Osteoblast (primary cell): ENCODE results near the gene TST. TPM values are rescaled to one million over a fixed set of nuclear protein-coding genes. Genes with fewer than 3 reads are reported as not detected.

Experiments used
- DNase-seq: peaks from one replicate; pipeline ENCODE4 v3.0.0; 2011; ENCODE audit warnings: low spot score, mixed read lengths; ENCODE audit not compliant: insufficient read length; ENCODE audit errors: missing footprints
- H2AFZ ChIP-seq: 2 replicates; pipeline ENCODE4 v1.6.0; 2011; ENCODE audit warnings: mild to moderate bottlenecking, low read length
- H3K27ac ChIP-seq: 2 replicates; pipeline ENCODE4 v1.5.1; 2011; ENCODE audit warnings: mild to moderate bottlenecking, low read depth, low read length, moderate library complexity
- H3K27me3 ChIP-seq: 2 replicates; pipeline ENCODE4 v1.6.0; 2012; ENCODE audit warnings: mild to moderate bottlenecking, control low read depth, inconsistent platforms, low read length, moderate library complexity; ENCODE audit not compliant: insufficient read depth
- H3K36me3 ChIP-seq: 2 replicates; pipeline ENCODE4 v1.5.1; 2011; ENCODE audit warnings: mild to moderate bottlenecking, low read length, control low read depth, moderate library complexity; ENCODE audit not compliant: insufficient read depth
- H3K4me1 ChIP-seq: 2 replicates; pipeline ENCODE4 v1.5.1; 2011; ENCODE audit warnings: mild to moderate bottlenecking, low read length, control low read depth, moderate library complexity; ENCODE audit not compliant: insufficient read depth
- H3K4me2 ChIP-seq: 2 replicates; pipeline ENCODE4 v1.6.0; 2011; ENCODE audit warnings: mild to moderate bottlenecking, low read length; ENCODE audit not compliant: insufficient read depth
- H3K4me3 ChIP-seq: fragments of 200-600 bp; sonication (generic); 3 replicates; pipeline ENCODE4 v1.5.1; 2012; ENCODE audit warnings: mild to moderate bottlenecking, low read length, inconsistent platforms; ENCODE audit not compliant: insufficient read depth
- H3K79me2 ChIP-seq: 2 replicates; pipeline ENCODE4 v1.6.0; 2012; ENCODE audit warnings: mild to moderate bottlenecking, low read length, control low read depth, inconsistent platforms; ENCODE audit not compliant: insufficient read depth
- H3K9me3 ChIP-seq: 2 replicates; pipeline ENCODE4 v1.5.1; 2011; ENCODE audit warnings: low read depth, low read length, control low read depth
- H4K20me1 ChIP-seq: 2 replicates; pipeline ENCODE4 v1.6.0; 2012; ENCODE audit warnings: mild to moderate bottlenecking, low read length, control low read depth; ENCODE audit not compliant: insufficient read depth
- CTCF ChIP-seq: IDR thresholded peaks from 2 replicates; pipeline ENCODE4 v1.5.1; 2011; ENCODE audit warnings: mild to moderate bottlenecking, low read depth, low read length, moderate library complexity; ENCODE audit errors: extremely low read depth
- total RNA-seq: library from RNA; depleted of rRNA; stranded (reverse); fragments of >200 nt; gene quantifications from 2 replicates; pipeline ENCODE4 v1.2.3, GENCODE V29; 2012

Gene TST
- total RNA-seq, 1 donor: 63.3 TPM

GRCh38 chr22:37009490-37009889, 9.8 kb downstream of the TST start:
- H3K9me3 ChIP-seq: no peaks in the 10 kb centered on the region
- no peaks in the 10 kb centered on the region for H3K4me1 ChIP-seq
- no peaks in the 10 kb centered on the region for H3K79me2 ChIP-seq
- H3K4me2 ChIP-seq: no peak overlapping the region
- H3K27me3 ChIP-seq: peaks cover 35% of the 10 kb centered on the region
- TF ChIP-seq CTCF: no peak
- H2AFZ ChIP-seq: no peak overlapping the region
- no peak overlapping the region for H3K4me3 ChIP-seq
- no peak overlapping the region for H3K27ac ChIP-seq
- DNase-seq: no peak
- no peaks in the 10 kb centered on the region for H4K20me1 ChIP-seq
- no peaks in the 10 kb centered on the region for H3K36me3 ChIP-seq

- Histone ChIP-seq H3K27ac (no peak overlapping the region), H3K4me3 (no peak overlapping the region), H3K36me3 (no peaks in the 10 kb centered on the region), H3K4me2 (no peak overlapping the region), H3K79me2 (no peaks in the 10 kb centered on the region), H4K20me1 (no peaks in the 10 kb centered on the region), H3K9me3 (no peaks in the 10 kb centered on the region), H2AFZ (no peak overlapping the region), H3K27me3 (peaks cover 35% of the 10 kb centered on the region), H3K4me1 (no peaks in the 10 kb centered on the region)
- no peak for TF ChIP-seq CTCF
- no peak for DNase-seq
Measured at GRCh38 chr22:37008365-37008764, 10.9 kb downstream of the TST start.

DNA sequence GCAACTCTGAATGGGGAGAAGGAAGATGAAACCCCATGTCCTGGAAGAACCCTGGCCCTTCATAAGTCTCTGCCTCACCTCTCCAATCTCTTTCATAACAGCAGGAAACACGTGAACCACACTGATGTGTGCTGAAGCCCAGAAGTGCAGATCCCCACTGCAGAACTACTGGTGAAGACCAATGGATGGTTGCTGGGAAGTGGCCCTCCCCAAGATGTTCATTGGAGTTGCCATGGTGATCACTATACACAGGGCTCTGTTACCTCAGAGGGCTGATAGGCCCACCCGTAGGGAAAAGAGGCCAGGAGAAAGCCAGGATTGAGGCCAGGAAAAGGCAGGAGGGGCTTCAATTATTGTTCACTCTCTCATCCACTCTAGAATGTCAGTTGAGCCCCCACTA, 11.6 kb downstream of the TST start:
- Histone ChIP-seq H3K79me2 (no peaks in the 10 kb centered on the region), H3K36me3 (no peaks in the 10 kb centered on the region), H3K27me3 (peaks cover 35% of the 10 kb centered on the region), H3K4me2 (no peak overlapping the region), H3K4me1 (no peaks in the 10 kb centered on the region), H3K27ac (no peak overlapping the region), H2AFZ (no peak overlapping the region), H3K9me3 (no peaks in the 10 kb centered on the region), H3K4me3 (no peak overlapping the region), H4K20me1 (no peaks in the 10 kb centered on the region)
- TF ChIP-seq CTCF: no peak
- no peak for DNase-seq

- Histone ChIP-seq H4K20me1 (no peaks in the 10 kb centered on the region), H3K36me3 (no peaks in the 10 kb centered on the region), H3K4me1 (peaks cover 2% of the 10 kb centered on the region), H3K27ac (no peak overlapping the region), H3K27me3 (peaks cover 38% of the 10 kb centered on the region), H3K4me2 (no peak overlapping the region), H2AFZ (no peak overlapping the region), H3K9me3 (no peaks in the 10 kb centered on the region), H3K4me3 (no peak overlapping the region), H3K79me2 (no peaks in the 10 kb centered on the region)
- DNase-seq: no peak
- no peak for TF ChIP-seq CTCF
Measured at GRCh38 chr22:37002633-37003032, 16.6 kb downstream of the TST start.
